Thoracic aorta (tissue), 2 donors: Measurements from ENCODE around the gene ANKRD24. TPM values are rescaled to one million over a fixed set of nuclear protein-coding genes. Genes with fewer than 3 reads are reported as not detected.

Experiments used
- ATAC-seq: fragments of 150-250 bp; one replicate; pipeline ENCODE4 v1.8.0; 2017; ENCODE audit warnings: low read depth; ENCODE audit not compliant: insufficient number of reproducible peaks, low FRiP score
- DNase-seq: peaks from one replicate; pipeline ENCODE4 v3.0.0-alpha.2; 2020; ENCODE audit warnings: low spot score
- H3K27ac ChIP-seq, 2 donors: fragments of 200-600 bp; sonication (generic); 1 replicate in 1 of 2; 2 replicates in 1 of 2; pipeline ENCODE4 v1.5.1; 2016; ENCODE audit warnings: mild to moderate bottlenecking in 2 of 2, moderate library complexity in 2 of 2
- H3K27me3 ChIP-seq: fragments of 200-600 bp; sonication (generic); replicated peaks from 2 replicates; pipeline ENCODE4 v1.6.0; 2016; ENCODE audit warnings: mild to moderate bottlenecking; ENCODE audit not compliant: insufficient read depth
- H3K36me3 ChIP-seq: fragments of 200-600 bp; sonication (generic); one replicate; pipeline ENCODE4 v1.5.1; 2016
- H3K4me1 ChIP-seq, 2 donors: fragments of 200-600 bp; sonication (generic); 1 replicate in 1 of 2; 2 replicates in 1 of 2; pipeline versions ENCODE4 v1.5.1 to v1.6.0; 2016; ENCODE audit warnings: low read depth in 2 of 2, mild to moderate bottlenecking in 1 of 2; ENCODE audit not compliant: control insufficient read depth in 1 of 2
- H3K4me3 ChIP-seq: fragments of 200-600 bp; sonication (generic); 2 replicates; pipeline ENCODE4 v1.5.1; 2016; ENCODE audit warnings: mild to moderate bottlenecking
- H3K9me3 ChIP-seq: fragments of 200-600 bp; sonication (generic); 2 replicates; pipeline ENCODE4 v1.5.1; 2016
- total RNA-seq, 2 donors: library from RNA; depleted of rRNA; stranded (reverse); fragments of >200 nt; gene quantifications; one replicate each; pipeline versions ENCODE4 v1.1.0 to v1.2.3, GENCODE V29; 2016
- TF ChIP-seq, protein P1 (sequence below): fragments of 200-600 bp; sonication (generic); IDR thresholded peaks from one replicate; pipeline ENCODE4 v1.5.1; 2019; ENCODE audit warnings: antibody characterized with exemption

Gene ANKRD24
- total RNA-seq, 2 donors from 2014 or later = 0.28 to 1.1 TPM

DNA sequence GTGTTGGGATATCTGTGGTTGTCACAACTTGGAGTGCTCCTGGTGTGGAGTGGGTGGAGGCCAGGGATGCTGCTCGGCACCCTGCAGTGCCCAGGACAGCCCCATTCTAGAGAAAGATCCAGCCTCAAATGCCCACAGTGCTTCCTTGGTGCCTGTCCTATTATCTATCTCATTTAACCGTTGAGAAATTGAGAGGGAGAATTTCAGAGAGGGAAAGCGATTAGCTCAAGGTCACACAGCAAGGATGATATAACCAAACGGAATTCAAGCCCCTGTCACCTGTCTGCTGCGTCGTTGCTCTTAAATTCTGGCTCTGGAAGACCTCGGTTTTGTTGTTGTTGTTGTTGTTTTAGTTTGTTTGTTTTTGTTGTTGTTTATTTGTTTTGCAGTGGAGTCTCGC is 13.5 kb downstream of the ANKRD24 start:
- peaks cover 23% of the 10 kb centered on the region for H3K27me3 ChIP-seq
- TF ChIP-seq, protein P1, sequence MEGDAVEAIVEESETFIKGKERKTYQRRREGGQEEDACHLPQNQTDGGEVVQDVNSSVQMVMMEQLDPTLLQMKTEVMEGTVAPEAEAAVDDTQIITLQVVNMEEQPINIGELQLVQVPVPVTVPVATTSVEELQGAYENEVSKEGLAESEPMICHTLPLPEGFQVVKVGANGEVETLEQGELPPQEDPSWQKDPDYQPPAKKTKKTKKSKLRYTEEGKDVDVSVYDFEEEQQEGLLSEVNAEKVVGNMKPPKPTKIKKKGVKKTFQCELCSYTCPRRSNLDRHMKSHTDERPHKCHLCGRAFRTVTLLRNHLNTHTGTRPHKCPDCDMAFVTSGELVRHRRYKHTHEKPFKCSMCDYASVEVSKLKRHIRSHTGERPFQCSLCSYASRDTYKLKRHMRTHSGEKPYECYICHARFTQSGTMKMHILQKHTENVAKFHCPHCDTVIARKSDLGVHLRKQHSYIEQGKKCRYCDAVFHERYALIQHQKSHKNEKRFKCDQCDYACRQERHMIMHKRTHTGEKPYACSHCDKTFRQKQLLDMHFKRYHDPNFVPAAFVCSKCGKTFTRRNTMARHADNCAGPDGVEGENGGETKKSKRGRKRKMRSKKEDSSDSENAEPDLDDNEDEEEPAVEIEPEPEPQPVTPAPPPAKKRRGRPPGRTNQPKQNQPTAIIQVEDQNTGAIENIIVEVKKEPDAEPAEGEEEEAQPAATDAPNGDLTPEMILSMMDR = no peak

DNA sequence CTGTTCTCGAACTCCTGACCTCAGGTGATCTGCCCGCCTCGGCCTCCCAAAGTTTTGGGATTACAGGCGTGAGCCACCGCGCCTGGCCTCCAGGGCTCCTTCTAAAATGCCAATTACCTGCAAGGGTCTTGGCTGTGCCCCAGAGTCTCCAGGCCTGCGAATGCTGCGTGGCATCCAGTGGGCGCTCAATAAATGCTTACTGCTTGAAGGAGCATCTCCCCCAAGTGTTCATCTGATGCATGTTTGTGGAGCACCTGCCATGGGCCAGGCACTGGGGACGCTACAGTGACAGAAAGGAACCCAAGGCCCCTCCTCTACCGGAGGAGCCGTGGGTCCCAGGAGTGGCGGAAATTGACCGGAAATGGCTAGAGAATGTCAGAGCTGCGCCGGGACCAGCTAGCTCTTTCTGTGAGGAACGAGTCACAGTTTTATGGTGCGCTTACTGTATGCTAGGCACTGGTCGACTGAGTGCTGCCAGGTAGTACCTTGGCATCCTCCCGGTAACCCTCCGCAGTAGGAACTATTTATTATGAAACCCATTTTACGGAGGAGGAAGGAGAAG is 14.2 kb downstream of the ANKRD24 start:
- Histone ChIP-seq H3K27me3 (peaks cover 23% of the 10 kb centered on the region), H3K27ac (no peak overlapping the region), H3K36me3 (no peaks in the 10 kb centered on the region), H3K4me3 (no peak overlapping the region), H3K9me3 (no peaks in the 10 kb centered on the region), H3K4me1 (peaks cover 0 to 10% of the 10 kb centered on the region in 2 donors)
- DNase-seq = no peak
- ATAC-seq = no peak
- TF ChIP-seq, protein P1 = no peak

More for the DNA sequence above, 13.5 kb downstream of the ANKRD24 start:
- ATAC-seq = no peak
- DNase-seq = no peak
- H3K27ac ChIP-seq = no peak overlapping the region
- H3K9me3 ChIP-seq = no peaks in the 10 kb centered on the region
- no peaks in the 10 kb centered on the region for H3K36me3 ChIP-seq
- no peak overlapping the region for H3K4me3 ChIP-seq
- H3K4me1 ChIP-seq = peaks cover 0 to 10% of the 10 kb centered on the region in 2 donors

DNA sequence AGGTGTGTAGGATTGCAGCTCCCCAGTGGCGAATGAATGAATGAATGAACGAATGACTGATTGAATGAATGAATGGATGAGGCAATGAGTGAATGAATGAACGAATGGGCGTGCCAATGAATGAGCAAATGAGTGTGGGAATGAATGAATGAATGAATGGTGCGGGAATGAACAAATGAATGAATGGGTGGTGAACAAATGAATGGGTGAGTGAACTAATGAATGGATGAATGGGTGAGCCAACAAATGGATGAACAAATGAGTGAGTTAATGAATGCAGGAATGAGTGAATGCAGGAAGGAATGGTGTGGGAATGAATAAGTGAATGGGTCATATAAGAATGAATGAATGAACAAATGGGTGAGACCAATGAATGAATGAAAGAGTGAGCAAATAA is 14.7 kb downstream of the ANKRD24 start:
- ATAC-seq = no peak
- H3K4me3 ChIP-seq = no peak overlapping the region
- no peak overlapping the region for H3K27ac ChIP-seq
- DNase-seq = no peak
- no peaks in the 10 kb centered on the region for H3K9me3 ChIP-seq
- no peaks in the 10 kb centered on the region for H3K36me3 ChIP-seq
- H3K27me3 ChIP-seq = peaks cover 23% of the 10 kb centered on the region
- H3K4me1 ChIP-seq = peaks cover 0 to 10% of the 10 kb centered on the region in 2 donors
- TF ChIP-seq, protein P1 = no peak

DNA sequence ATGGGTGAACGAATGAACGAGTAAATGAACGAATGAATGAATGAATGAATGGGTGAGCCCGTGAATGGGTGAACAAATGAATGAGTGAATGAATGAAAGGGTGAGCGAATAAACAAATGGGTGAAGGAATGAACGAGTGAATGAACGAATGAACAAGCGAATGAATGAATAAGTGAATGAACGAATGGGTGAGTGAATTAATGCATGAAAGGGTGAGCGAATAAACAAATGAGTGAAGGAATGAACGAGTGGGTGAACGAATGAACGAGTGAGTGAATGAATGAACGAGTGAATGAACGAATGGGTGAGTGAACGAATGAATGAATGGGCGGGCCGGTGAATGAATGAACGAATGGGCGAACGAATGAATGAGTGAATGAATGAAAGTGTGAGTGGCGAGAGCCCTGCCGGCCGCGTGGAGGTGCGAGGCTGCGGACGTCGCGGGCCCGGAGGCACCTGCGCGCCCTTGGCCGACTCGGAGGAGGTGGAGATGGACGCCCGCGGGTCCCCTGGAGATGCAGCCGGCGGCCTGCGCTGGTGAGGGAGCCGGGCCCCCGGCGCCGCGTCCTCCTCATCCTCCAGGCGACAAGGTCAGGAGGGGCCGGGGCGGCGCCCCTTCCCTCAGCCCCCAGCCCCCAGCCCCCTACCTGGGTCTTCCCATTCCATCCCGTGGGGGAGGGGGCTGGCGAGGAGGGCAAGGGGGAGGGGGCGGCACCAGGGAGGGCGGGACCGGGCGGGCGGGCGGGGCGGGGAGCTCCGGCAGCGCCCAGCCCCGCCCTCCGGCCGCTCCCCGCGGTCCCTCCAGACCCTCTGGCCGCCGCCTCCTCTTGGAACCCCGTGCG is 15.4 kb downstream of the ANKRD24 start:
- no peak for DNase-seq
- H3K9me3 ChIP-seq = no peaks in the 10 kb centered on the region
- peaks cover 23% of the 10 kb centered on the region for H3K27me3 ChIP-seq
- TF ChIP-seq, protein P1 = no peak
- no peaks in the 10 kb centered on the region for H3K36me3 ChIP-seq
- H3K27ac ChIP-seq = no peak overlapping the region
- peaks cover 0 to 10% of the 10 kb centered on the region in 2 donors for H3K4me1 ChIP-seq
- H3K4me3 ChIP-seq = no peak overlapping the region
- no peak for ATAC-seq

DNA sequence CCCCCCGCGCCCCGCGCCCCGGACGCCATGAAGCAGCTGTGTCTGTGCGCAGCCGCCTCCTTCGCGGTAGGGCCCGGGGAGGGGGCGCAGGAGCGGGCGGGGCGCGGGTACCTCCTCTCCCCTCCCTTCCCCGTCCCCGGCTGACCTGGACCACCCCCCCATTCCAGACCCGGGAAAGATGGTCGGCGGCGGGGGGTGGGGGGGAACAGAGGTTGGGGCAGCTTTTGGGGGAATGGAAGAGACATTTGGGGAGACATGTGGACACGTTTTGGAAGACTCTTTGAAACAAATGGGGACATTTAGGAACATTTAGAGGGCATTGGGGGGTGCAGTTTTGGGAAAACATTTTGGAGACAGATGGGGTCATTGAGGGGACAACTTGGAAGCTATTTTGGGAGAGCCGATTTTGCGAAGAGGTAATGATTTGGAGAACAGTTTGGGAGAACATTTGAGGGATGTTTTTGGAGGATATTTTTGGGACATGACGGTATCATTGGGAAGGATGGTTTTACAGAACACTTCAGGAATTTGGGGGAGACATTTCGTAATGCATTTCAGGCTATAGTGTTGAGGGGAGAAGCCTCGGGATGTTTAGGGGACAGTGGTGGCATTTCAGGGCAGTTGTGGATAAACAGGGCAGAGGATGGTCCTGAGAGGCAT is 16.1 kb downstream of the ANKRD24 start:
- ATAC-seq = no peak
- no peaks in the 10 kb centered on the region for H3K36me3 ChIP-seq
- H3K4me1 ChIP-seq = peaks cover 0 to 10% of the 10 kb centered on the region in 2 donors
- TF ChIP-seq, protein P1 = no peak
- H3K4me3 ChIP-seq = no peak overlapping the region
- peaks cover 23% of the 10 kb centered on the region for H3K27me3 ChIP-seq
- H3K27ac ChIP-seq = no peak overlapping the region
- no peaks in the 10 kb centered on the region for H3K9me3 ChIP-seq
- DNase-seq = no peak
